Osteoblast (primary cell): ENCODE data around the gene ZNF592. TPM values are rescaled to one million over a fixed set of nuclear protein-coding genes. Genes with fewer than 3 reads are reported as not detected.

Experiments
- DNase-seq: peaks from one replicate; pipeline ENCODE4 v3.0.0; 2011; ENCODE audit warnings: low spot score, mixed read lengths; ENCODE audit not compliant: insufficient read length; ENCODE audit errors: missing footprints
- H2AFZ ChIP-seq: 2 replicates; pipeline ENCODE4 v1.6.0; 2011; ENCODE audit warnings: mild to moderate bottlenecking, low read length
- H3K27ac ChIP-seq: 2 replicates; pipeline ENCODE4 v1.5.1; 2011; ENCODE audit warnings: mild to moderate bottlenecking, low read depth, low read length, moderate library complexity
- H3K27me3 ChIP-seq: 2 replicates; pipeline ENCODE4 v1.6.0; 2012; ENCODE audit warnings: mild to moderate bottlenecking, control low read depth, inconsistent platforms, low read length, moderate library complexity; ENCODE audit not compliant: insufficient read depth
- H3K36me3 ChIP-seq: 2 replicates; pipeline ENCODE4 v1.5.1; 2011; ENCODE audit warnings: mild to moderate bottlenecking, low read length, control low read depth, moderate library complexity; ENCODE audit not compliant: insufficient read depth
- H3K4me1 ChIP-seq: 2 replicates; pipeline ENCODE4 v1.5.1; 2011; ENCODE audit warnings: mild to moderate bottlenecking, low read length, control low read depth, moderate library complexity; ENCODE audit not compliant: insufficient read depth
- H3K4me2 ChIP-seq: 2 replicates; pipeline ENCODE4 v1.6.0; 2011; ENCODE audit warnings: mild to moderate bottlenecking, low read length; ENCODE audit not compliant: insufficient read depth
- H3K4me3 ChIP-seq: fragments of 200-600 bp; sonication (generic); 3 replicates; pipeline ENCODE4 v1.5.1; 2012; ENCODE audit warnings: mild to moderate bottlenecking, low read length, inconsistent platforms; ENCODE audit not compliant: insufficient read depth
- H3K79me2 ChIP-seq: 2 replicates; pipeline ENCODE4 v1.6.0; 2012; ENCODE audit warnings: mild to moderate bottlenecking, low read length, control low read depth, inconsistent platforms; ENCODE audit not compliant: insufficient read depth
- H3K9me3 ChIP-seq: 2 replicates; pipeline ENCODE4 v1.5.1; 2011; ENCODE audit warnings: low read depth, low read length, control low read depth
- H4K20me1 ChIP-seq: 2 replicates; pipeline ENCODE4 v1.6.0; 2012; ENCODE audit warnings: mild to moderate bottlenecking, low read length, control low read depth; ENCODE audit not compliant: insufficient read depth
- total RNA-seq: library from RNA; depleted of rRNA; stranded (reverse); fragments of >200 nt; gene quantifications from 2 replicates; pipeline ENCODE4 v1.2.3, GENCODE V29; 2012
- TF ChIP-seq, protein P1 (sequence below): IDR thresholded peaks from 2 replicates; pipeline ENCODE4 v1.5.1; 2011; ENCODE audit warnings: mild to moderate bottlenecking, low read depth, low read length, moderate library complexity; ENCODE audit errors: extremely low read depth

Gene ZNF592
- total RNA-seq, 1 donor: 11.2 TPM

DNA sequence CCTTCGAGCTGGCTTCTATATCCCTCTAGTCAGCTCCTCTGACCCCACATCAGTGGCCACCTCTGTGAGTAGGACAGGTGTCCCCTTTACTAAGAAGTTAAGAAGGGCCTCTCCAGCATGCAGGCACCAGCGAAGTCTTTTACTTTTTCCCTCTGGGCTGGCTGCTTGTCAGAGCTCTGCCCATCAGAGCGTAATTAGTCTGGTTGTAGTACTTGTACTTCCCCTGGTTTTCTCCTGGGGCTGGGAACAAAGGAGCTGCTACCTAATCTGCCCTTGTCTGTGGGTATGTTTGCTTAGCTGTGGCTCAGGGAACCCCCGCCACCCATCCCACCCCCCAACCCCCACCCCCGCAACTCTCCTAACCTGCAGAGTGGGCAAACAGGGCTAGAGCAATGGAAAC lies 41.4 kb downstream of the ZNF592 start:
- no peaks in the 10 kb centered on the region for H3K27me3 ChIP-seq
- H3K4me2 ChIP-seq: no peak overlapping the region
- DNase-seq: no peak
- H3K9me3 ChIP-seq: no peaks in the 10 kb centered on the region
- peaks cover 84% of the 10 kb centered on the region for H3K79me2 ChIP-seq
- no peak overlapping the region for H3K4me3 ChIP-seq
- TF ChIP-seq, protein P1, sequence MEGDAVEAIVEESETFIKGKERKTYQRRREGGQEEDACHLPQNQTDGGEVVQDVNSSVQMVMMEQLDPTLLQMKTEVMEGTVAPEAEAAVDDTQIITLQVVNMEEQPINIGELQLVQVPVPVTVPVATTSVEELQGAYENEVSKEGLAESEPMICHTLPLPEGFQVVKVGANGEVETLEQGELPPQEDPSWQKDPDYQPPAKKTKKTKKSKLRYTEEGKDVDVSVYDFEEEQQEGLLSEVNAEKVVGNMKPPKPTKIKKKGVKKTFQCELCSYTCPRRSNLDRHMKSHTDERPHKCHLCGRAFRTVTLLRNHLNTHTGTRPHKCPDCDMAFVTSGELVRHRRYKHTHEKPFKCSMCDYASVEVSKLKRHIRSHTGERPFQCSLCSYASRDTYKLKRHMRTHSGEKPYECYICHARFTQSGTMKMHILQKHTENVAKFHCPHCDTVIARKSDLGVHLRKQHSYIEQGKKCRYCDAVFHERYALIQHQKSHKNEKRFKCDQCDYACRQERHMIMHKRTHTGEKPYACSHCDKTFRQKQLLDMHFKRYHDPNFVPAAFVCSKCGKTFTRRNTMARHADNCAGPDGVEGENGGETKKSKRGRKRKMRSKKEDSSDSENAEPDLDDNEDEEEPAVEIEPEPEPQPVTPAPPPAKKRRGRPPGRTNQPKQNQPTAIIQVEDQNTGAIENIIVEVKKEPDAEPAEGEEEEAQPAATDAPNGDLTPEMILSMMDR: no peak
- peaks cover 9% of the 10 kb centered on the region for H3K4me1 ChIP-seq
- H3K36me3 ChIP-seq: peaks cover 16% of the 10 kb centered on the region
- H4K20me1 ChIP-seq: peaks cover 34% of the 10 kb centered on the region
- H3K27ac ChIP-seq: no peak overlapping the region
- no peak overlapping the region for H2AFZ ChIP-seq

DNA sequence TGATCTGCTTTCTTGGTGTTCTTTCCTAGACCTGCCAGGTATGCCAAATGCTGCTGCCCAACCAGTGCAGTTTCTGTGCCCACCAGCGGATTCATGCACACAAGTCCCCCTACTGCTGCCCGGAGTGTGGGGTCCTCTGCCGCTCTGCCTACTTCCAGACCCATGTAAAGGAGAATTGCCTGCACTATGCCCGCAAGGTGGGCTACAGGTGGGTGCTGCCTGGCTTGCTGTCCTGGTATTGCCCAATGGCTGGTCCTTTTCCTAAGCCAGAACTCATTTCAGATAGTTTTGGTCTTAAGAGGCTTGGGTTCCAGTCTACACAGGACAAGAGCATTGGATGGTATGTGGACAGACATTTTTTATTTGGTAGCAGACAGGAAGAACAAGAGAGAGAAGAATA lies 42.3 kb downstream of the ZNF592 start:
- Histone ChIP-seq H3K36me3 (peaks cover 16% of the 10 kb centered on the region), H3K27me3 (no peaks in the 10 kb centered on the region), H3K4me1 (peaks cover 9% of the 10 kb centered on the region), H3K27ac (no peak overlapping the region), H3K4me2 (no peak overlapping the region), H3K79me2 (peaks cover 81% of the 10 kb centered on the region), H3K9me3 (no peaks in the 10 kb centered on the region), H4K20me1 (peaks cover 31% of the 10 kb centered on the region), H3K4me3 (no peak overlapping the region), H2AFZ (no peak overlapping the region)
- TF ChIP-seq, protein P1: no peak
- no peak for DNase-seq

DNA sequence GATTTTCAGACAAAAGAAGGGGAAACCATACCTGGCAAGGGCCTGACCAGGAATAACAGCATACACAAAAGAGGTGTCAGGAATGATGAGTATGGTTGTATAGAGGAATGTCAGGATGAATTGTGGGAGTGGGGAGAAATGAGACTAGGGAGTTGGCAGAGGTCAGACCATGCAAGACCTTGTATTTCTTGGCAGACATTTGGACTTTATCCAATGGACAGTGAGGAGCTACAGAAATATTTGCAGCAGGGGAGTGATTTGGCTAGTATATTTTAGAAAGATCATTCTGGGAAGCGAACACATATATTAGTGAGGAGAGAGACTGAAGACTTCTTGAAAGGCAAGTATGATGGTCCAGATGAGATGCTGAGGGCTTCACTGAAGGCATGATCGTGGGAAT lies 43.4 kb downstream of the ZNF592 start:
- Histone ChIP-seq H3K4me2 (no peak overlapping the region), H3K36me3 (peaks cover 16% of the 10 kb centered on the region), H3K27me3 (no peaks in the 10 kb centered on the region), H3K4me1 (peaks cover 14% of the 10 kb centered on the region), H3K27ac (peak overlapping the region; percentile 12), H3K4me3 (no peak overlapping the region), H3K9me3 (no peaks in the 10 kb centered on the region), H2AFZ (no peak overlapping the region), H3K79me2 (peaks cover 75% of the 10 kb centered on the region), H4K20me1 (peaks cover 24% of the 10 kb centered on the region)
- TF ChIP-seq, protein P1: no peak
- peak; percentile 60 for DNase-seq

DNA sequence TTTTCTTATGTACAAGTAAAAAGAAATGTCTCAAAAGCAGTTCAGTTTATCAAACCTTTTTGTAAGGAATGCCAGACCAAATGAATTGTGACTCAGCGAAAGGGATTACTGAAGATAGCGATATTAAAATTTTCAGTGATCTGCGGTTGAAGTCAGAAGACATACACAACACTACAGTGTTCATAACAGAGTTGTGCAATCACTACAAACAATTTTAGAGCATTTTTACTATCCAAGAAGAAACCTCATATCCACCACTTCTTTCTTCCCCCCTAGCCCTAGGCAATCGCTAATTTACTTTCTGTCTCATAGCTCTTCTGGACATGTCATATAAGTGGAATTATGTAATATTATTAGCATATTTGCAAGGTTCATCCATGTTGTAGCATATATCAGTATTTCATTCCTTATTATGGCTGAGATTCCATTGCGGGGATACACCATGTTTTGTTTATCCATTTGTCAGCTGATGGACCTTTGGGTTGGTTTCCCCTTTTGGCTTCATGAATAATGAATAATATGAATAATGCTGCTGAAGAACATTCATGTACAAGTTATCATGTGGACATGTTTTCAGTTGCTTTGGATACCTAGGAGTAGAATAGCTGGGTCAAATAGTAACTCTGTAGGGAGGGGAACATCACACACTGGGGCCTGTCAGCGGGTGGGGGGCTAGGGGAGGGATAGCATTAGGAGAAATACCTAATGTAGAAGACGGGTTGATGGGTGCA lies 45.2 kb downstream of the ZNF592 start:
- H4K20me1 ChIP-seq: peaks cover 14% of the 10 kb centered on the region
- TF ChIP-seq, protein P1: no peak
- H3K27me3 ChIP-seq: no peaks in the 10 kb centered on the region
- peaks cover 25% of the 10 kb centered on the region for H3K4me1 ChIP-seq
- H3K27ac ChIP-seq: no peak overlapping the region
- no peaks in the 10 kb centered on the region for H3K9me3 ChIP-seq
- peaks cover 70% of the 10 kb centered on the region for H3K79me2 ChIP-seq
- H3K4me2 ChIP-seq: no peak overlapping the region
- DNase-seq: no peak
- H3K4me3 ChIP-seq: no peak overlapping the region
- no peak overlapping the region for H2AFZ ChIP-seq
- H3K36me3 ChIP-seq: peaks cover 15% of the 10 kb centered on the region
